OCI-LY1 (cell line): ENCODE results near the gene KRTAP10-7.
"Not testable (repeated sequence)": the region's sequence is repeated elsewhere in the genome, so short reads cannot be mapped to it uniquely, and the experiment has no call there.

Experiments
- CTCF ChIP-seq: fragments of 200-600 bp; sonication (generic), shearing (Covaris generic); IDR thresholded peaks from 2 replicates; pipeline ENCODE4 v1.5.1; 2017; ENCODE audit warnings: mild to moderate bottlenecking, antibody characterized with exemption, low read length, moderate library complexity, mixed read lengths
- EZH2 ChIP-seq: fragments of 200-600 bp; sonication (generic), shearing (Covaris generic); IDR thresholded peaks from 2 replicates; pipeline ENCODE4 v1.8.0; 2017; ENCODE audit warnings: borderline replicate concordance, mixed run types, mild to moderate bottlenecking, antibody characterized with exemption, low read length, moderate library complexity, mixed read lengths

- not testable (repeated sequence) for TF ChIP-seq CTCF, EZH2
These were observed 26.6 kb upstream of the KRTAP10-7 start, which contains the start of gene KRTAP10-4 for GRCh38 chr21:44573630-44574456.
